PFSK-1 (cell line): ENCODE data around the gene KRTAP9-6.

Experiments
- FOXP2 ChIP-seq: optimal IDR thresholded peaks from 2 replicates; pipeline ENCODE3; 2011; ENCODE audit warnings: borderline replicate concordance, control low read depth, inconsistent platforms; ENCODE audit not compliant: insufficient read depth; ENCODE audit errors: extremely low read length, extremely low read depth
- POLR2AphosphoS5 ChIP-seq: IDR thresholded peaks from 2 replicates; pipeline ENCODE4 v1.6.1; 2012; ENCODE audit warnings: low read depth, mild to moderate bottlenecking, control low read depth, low read length, moderate library complexity
- SIN3A ChIP-seq: IDR thresholded peaks from 2 replicates; pipeline ENCODE4 v1.6.1; 2012; ENCODE audit warnings: mild to moderate bottlenecking, low read length, moderate library complexity, borderline replicate concordance; ENCODE audit not compliant: insufficient read depth
- TAF1 ChIP-seq: IDR thresholded peaks from 2 replicates; pipeline ENCODE4 v1.6.1; 2012; ENCODE audit warnings: low read length, control low read depth, borderline replicate concordance; ENCODE audit not compliant: insufficient read depth
- TF ChIP-seq, protein P1 (sequence below), 2 experiments: IDR thresholded peaks; 2 replicates each; pipeline versions ENCODE4 v1.6.1 to v1.8.0; 2011 to 2012; ENCODE audit warnings: low read depth in 2 of 2, low read length in 2 of 2, control low read depth in 1 of 2, inconsistent platforms in 1 of 2, mild to moderate bottlenecking in 1 of 2, moderate library complexity in 1 of 2; ENCODE audit not compliant: insufficient read depth in 1 of 2

DNA sequence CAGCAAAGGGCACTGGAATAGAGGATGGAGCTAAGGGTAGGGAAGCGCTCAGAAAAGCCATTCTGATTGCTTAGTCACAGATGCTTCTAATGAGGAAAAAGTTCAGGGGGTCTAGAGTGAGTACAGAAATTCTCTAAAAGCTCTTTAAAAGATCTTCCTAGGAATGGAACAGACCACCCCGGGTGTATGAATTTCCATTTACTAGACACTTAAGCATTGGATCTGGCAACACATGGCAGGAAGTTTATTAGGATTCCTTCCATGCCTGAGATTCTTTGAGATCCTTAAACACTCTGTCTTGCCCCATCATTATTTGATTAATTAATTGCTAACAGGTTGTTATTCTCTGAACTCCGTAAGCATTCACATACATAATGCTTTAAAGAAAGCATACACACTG lies 18.9 kb downstream of the KRTAP9-6 start:
- TF ChIP-seq TAF1, result no peak
- no peak for TF ChIP-seq POLR2AphosphoS5
- TF ChIP-seq, protein P1, sequence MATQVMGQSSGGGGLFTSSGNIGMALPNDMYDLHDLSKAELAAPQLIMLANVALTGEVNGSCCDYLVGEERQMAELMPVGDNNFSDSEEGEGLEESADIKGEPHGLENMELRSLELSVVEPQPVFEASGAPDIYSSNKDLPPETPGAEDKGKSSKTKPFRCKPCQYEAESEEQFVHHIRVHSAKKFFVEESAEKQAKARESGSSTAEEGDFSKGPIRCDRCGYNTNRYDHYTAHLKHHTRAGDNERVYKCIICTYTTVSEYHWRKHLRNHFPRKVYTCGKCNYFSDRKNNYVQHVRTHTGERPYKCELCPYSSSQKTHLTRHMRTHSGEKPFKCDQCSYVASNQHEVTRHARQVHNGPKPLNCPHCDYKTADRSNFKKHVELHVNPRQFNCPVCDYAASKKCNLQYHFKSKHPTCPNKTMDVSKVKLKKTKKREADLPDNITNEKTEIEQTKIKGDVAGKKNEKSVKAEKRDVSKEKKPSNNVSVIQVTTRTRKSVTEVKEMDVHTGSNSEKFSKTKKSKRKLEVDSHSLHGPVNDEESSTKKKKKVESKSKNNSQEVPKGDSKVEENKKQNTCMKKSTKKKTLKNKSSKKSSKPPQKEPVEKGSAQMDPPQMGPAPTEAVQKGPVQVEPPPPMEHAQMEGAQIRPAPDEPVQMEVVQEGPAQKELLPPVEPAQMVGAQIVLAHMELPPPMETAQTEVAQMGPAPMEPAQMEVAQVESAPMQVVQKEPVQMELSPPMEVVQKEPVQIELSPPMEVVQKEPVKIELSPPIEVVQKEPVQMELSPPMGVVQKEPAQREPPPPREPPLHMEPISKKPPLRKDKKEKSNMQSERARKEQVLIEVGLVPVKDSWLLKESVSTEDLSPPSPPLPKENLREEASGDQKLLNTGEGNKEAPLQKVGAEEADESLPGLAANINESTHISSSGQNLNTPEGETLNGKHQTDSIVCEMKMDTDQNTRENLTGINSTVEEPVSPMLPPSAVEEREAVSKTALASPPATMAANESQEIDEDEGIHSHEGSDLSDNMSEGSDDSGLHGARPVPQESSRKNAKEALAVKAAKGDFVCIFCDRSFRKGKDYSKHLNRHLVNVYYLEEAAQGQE (IDR thresholded peaks at IDR 0.05; ENCODE audit: insufficient read depth in 1 of 2, low read depth in 2 of 2, low read length in 2 of 2), result no peak
- TF ChIP-seq FOXP2, result no peak
- TF ChIP-seq SIN3A, result no peak
